Measurements from ENCODE around the gene OR2AG2.

DNA sequence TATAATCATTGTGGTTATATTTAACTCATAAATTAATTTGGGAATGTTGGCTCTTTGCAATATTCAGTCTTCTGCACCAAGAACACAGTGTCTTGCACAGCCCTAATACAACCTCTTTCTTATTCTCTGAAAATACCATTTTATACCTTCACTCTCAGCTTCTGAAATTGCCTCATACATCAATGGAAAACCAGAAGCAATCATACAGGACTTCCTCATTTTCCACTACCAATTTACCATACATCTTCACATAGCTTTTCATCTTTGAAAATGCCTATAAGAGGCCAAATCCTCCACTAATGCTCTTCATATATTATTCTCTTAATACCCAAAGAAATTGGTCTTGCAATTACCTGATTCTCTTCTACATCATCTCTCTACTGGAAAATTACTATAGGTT, 6.7 kb upstream of the OR2AG2 start:
- TF ChIP-seq POLR2AphosphoS5 (IDR thresholded peaks at IDR 0.05) (no peak), REST (IDR thresholded peaks at IDR 0.05; ENCODE audit: borderline replicate concordance) (no peak), EZH2 (IDR thresholded peaks at IDR 0.05; ENCODE audit: borderline replicate concordance, insufficient read depth, low read length, poor library complexity, severe bottlenecking) (no peak), SMC3 (conservative IDR thresholded peaks at IDR 0.05; ENCODE audit: poor library complexity) (no peak), EP300 (conservative IDR thresholded peaks at IDR 0.05; ENCODE audit: poor library complexity, severe bottlenecking) (no peak), RAD21 (conservative IDR thresholded peaks at IDR 0.05) (no peak)
- TF ChIP-seq, protein P1, sequence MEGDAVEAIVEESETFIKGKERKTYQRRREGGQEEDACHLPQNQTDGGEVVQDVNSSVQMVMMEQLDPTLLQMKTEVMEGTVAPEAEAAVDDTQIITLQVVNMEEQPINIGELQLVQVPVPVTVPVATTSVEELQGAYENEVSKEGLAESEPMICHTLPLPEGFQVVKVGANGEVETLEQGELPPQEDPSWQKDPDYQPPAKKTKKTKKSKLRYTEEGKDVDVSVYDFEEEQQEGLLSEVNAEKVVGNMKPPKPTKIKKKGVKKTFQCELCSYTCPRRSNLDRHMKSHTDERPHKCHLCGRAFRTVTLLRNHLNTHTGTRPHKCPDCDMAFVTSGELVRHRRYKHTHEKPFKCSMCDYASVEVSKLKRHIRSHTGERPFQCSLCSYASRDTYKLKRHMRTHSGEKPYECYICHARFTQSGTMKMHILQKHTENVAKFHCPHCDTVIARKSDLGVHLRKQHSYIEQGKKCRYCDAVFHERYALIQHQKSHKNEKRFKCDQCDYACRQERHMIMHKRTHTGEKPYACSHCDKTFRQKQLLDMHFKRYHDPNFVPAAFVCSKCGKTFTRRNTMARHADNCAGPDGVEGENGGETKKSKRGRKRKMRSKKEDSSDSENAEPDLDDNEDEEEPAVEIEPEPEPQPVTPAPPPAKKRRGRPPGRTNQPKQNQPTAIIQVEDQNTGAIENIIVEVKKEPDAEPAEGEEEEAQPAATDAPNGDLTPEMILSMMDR (IDR thresholded peaks at IDR 0.05; ENCODE audit: poor library complexity, severe bottlenecking): no peak

Data from neural cell (in vitro differentiated cells).